GM12878 (cell line): ENCODE data around the gene SYDE2. TPM values are rescaled to one million over a fixed set of nuclear protein-coding genes. Genes with fewer than 3 reads are reported as not detected.

Experiments used
- ATAC-seq: fragments of 200-7000 bp; cut with Tn5 transposase; 3 replicates; pipeline ENCODE4 v1.9.1; 2020; ENCODE audit warnings: mild to moderate bottlenecking, moderate library complexity
- BruUV-seq: library from RNA; stranded (reverse); fragments of 400-500 nt; replicated peaks from 2 replicates; lab custom pipeline; 2021; lab: Mats Ljungman, UMichigan
- CTCF ChIA-PET: fragments of 300-600 bp; sonication (Branson Sonifier 250); formaldehyde crosslinking; extraction: SDS; loops from one replicate; lab custom pipeline; 2021; ENCODE audit warnings: inconsistent platforms; lab: Yijun Ruan, JAX
- POLR2A ChIA-PET: fragments of 350-600 bp; formaldehyde crosslinking; extraction: SDS; loops from one replicate; lab custom pipeline; 2021; ENCODE audit warnings: inconsistent platforms; lab: Charles Lee
- RAD21 ChIA-PET: fragments of 300-600 bp; sonication (Branson Sonifier 250); formaldehyde crosslinking; loops from one replicate; lab custom pipeline; 2023; ENCODE audit warnings: antibody characterized with exemption; ENCODE audit not compliant: unreplicated experiment; lab: Charles Lee
- SMC1A ChIA-PET: fragments of 300-600 bp; sonication (Branson Sonifier 250); formaldehyde crosslinking; loops from one replicate; lab custom pipeline; 2023; ENCODE audit not compliant: unreplicated experiment, uncharacterized antibody; lab: Charles Lee
- DNase-seq: peaks from one replicate; pipeline ENCODE4 v3.0.0-alpha.2; 2011; ENCODE audit warnings: low read depth, low spot score
- FAIRE-seq: peaks from 3 replicates; lab custom pipeline; 2011; peaks lifted over from hg19 to GRCh38; lab: Jason Lieb, UNC
- H2AFZ ChIP-seq: 2 replicates; pipeline ENCODE4 v1.6.0; 2011; ENCODE audit warnings: low read depth, low read length, control low read depth; ENCODE audit not compliant: control insufficient read depth
- H3K27ac ChIP-seq: 2 replicates; pipeline ENCODE4 v1.5.1; 2011; ENCODE audit warnings: control low read depth; ENCODE audit not compliant: control insufficient read depth, insufficient read depth
- H3K27me3 ChIP-seq, 2 experiments: replicated peaks in 1 of 2; 2 replicates each; pipeline versions ENCODE4 v1.6.0 to v1.6.1; 2011; ENCODE audit warnings: low read length in 1 of 2; ENCODE audit not compliant: control insufficient read depth in 2 of 2, insufficient read depth in 2 of 2
- H3K36me3 ChIP-seq, 2 experiments: 2 replicates each; pipeline ENCODE4 v1.5.1; 2011; ENCODE audit warnings: low read length in 1 of 2; ENCODE audit not compliant: control insufficient read depth in 2 of 2, insufficient read depth in 2 of 2
- H3K4me1 ChIP-seq: 2 replicates; pipeline ENCODE4 v1.6.1; 2011; ENCODE audit warnings: mild to moderate bottlenecking, low read length, moderate library complexity, mixed read lengths; ENCODE audit not compliant: control insufficient read depth, insufficient read depth
- H3K4me2 ChIP-seq: 2 replicates; pipeline ENCODE4 v1.6.0; 2011; ENCODE audit warnings: control low read depth; ENCODE audit not compliant: control insufficient read depth, insufficient read depth
- H3K4me3 ChIP-seq: fragments of 200-600 bp; sonication (generic); 2 replicates; pipeline ENCODE4 v1.5.1; 2016
- H3K79me2 ChIP-seq: 2 replicates; pipeline ENCODE4 v1.6.0; 2011; ENCODE audit warnings: low read length; ENCODE audit not compliant: control insufficient read depth, insufficient read depth
- H3K9ac ChIP-seq: 2 replicates; pipeline ENCODE4 v1.8.0; 2011; ENCODE audit warnings: low read length, control low read depth, mixed read lengths; ENCODE audit not compliant: control insufficient read depth, insufficient read depth
- H3K9me3 ChIP-seq: replicated peaks from 3 replicates; pipeline ENCODE4 v1.5.1; 2011; ENCODE audit warnings: mild to moderate bottlenecking, low read length; ENCODE audit not compliant: control insufficient read depth, insufficient read depth
- H4K20me1 ChIP-seq: 2 replicates; pipeline ENCODE4 v1.6.0; 2011; ENCODE audit not compliant: control insufficient read depth, insufficient read depth
- ATF7 ChIP-seq: fragments of 450-650 bp; IDR thresholded peaks from 2 replicates; pipeline ENCODE4 v1.6.1; 2016; ENCODE audit warnings: low read depth, mild to moderate bottlenecking
- CBFB ChIP-seq: IDR thresholded peaks from 2 replicates; pipeline ENCODE4 v1.6.1; 2016; ENCODE audit warnings: antibody characterized with exemption, low read depth
- JUNB ChIP-seq: IDR thresholded peaks from 2 replicates; pipeline ENCODE4 v1.6.1; 2016; ENCODE audit warnings: antibody characterized with exemption, mild to moderate bottlenecking
- MTA3 ChIP-seq: IDR thresholded peaks from 2 replicates; pipeline ENCODE4 v1.6.1; 2012; ENCODE audit warnings: low read length, inconsistent platforms, borderline replicate concordance
- NFIC ChIP-seq: IDR thresholded peaks from 2 replicates; pipeline ENCODE4 v1.6.1; 2012; ENCODE audit warnings: low read depth, mild to moderate bottlenecking, inconsistent platforms, low read length, moderate library complexity
- NFXL1 ChIP-seq: fragments of 450-650 bp; IDR thresholded peaks from 2 replicates; pipeline ENCODE4 v1.6.1; 2017; ENCODE audit warnings: antibody characterized with exemption, mild to moderate bottlenecking, borderline replicate concordance
- POU2F2 ChIP-seq: IDR thresholded peaks from 3 replicates; pipeline ENCODE4 v1.6.1; 2011; ENCODE audit warnings: low read depth, mild to moderate bottlenecking, low read length, borderline replicate concordance
- RAD51 ChIP-seq: fragments of 450-650 bp; IDR thresholded peaks from 2 replicates; pipeline ENCODE4 v1.6.1; 2016; ENCODE audit warnings: moderate library complexity, mild to moderate bottlenecking, inconsistent platforms
- TARDBP ChIP-seq: IDR thresholded peaks from 2 replicates; pipeline ENCODE4 v1.6.1; 2016; ENCODE audit warnings: borderline replicate concordance
- ZNF217 ChIP-seq: fragments of 450-650 bp; IDR thresholded peaks from 2 replicates; pipeline ENCODE4 v1.6.1; 2017; ENCODE audit warnings: antibody characterized with exemption, mild to moderate bottlenecking
- ZNF384 ChIP-seq: IDR thresholded peaks from 2 replicates; pipeline ENCODE4 v1.6.1; 2012; ENCODE audit warnings: low read depth, mild to moderate bottlenecking, low read length, improper control_type of control experiment, borderline replicate concordance
- ZSCAN29 ChIP-seq: fragments of 450-650 bp; IDR thresholded peaks from 2 replicates; pipeline ENCODE4 v1.6.1; 2017; ENCODE audit warnings: mild to moderate bottlenecking, moderate library complexity
- WGBS: methylation state at CpG from one replicate; pipeline ENCODE4 v1.1.6; 2016; ENCODE audit warnings: low lambda C conversion rate; ENCODE audit not compliant: insufficient replicate concordance, insufficient coverage; ENCODE audit errors: missing lambda C conversion rate; 5-methylcytosine and 5-hydroxymethylcytosine counted together
- in situ Hi-C: fragments of 300-500 bp; cut with MboI; formaldehyde crosslinking; loops from 9 replicates; pipeline ENCODE4 v1.14.3; 2018; ENCODE audit warnings: mixed read lengths
- intact Hi-C: fragments of 100-400 bp; cut with micrococcal nuclease; formaldehyde crosslinking; loops from one replicate; pipeline ENCODE4 v1.14.2; 2022; ENCODE audit not compliant: unreplicated experiment
- polyA plus RNA-seq, 11 experiments: library from polyadenylated mRNA; depleted of rRNA in 4 of 11; unstranded in 6 of 11; stranded (reverse) in 5 of 11; fragments of >200 nt; fragmentation: Nextera tagmentation in 4 of 11; fragmentation: Illumina TruSeq in 1 of 11; extraction: Ambion mirVana in 4 of 11; extraction: Trizol in 1 of 11; gene quantifications; 1 replicate in 1 of 11; 2 replicates in 10 of 11; pipeline versions ENCODE4 v1.2.1 to v1.2.3, GENCODE V29; 2011 to 2016; ENCODE audit warnings: inconsistent platforms in 2 of 11, missing spikeins in 2 of 11, low read depth in 1 of 11
- total RNA-seq, 4 experiments: library from RNA; depleted of rRNA in 3 of 4; stranded (reverse); fragments of >200 nt in 3 of 4; fragmentation: Illumina TruSeq in 1 of 4; extraction: Trizol in 1 of 4; gene quantifications; 2 replicates each; pipeline versions ENCODE4 v1.2.1 to v1.2.3, GENCODE V29; 2013 to 2021
- TF ChIP-seq, protein P1 (sequence below): fragments of 450-650 bp; formaldehyde crosslinking; IDR thresholded peaks from 2 replicates; pipeline ENCODE4 v1.4.0; 2022; ENCODE audit warnings: mild to moderate bottlenecking, moderate library complexity
- TF ChIP-seq, protein P2 (sequence below): IDR thresholded peaks from 2 replicates; pipeline ENCODE4 v1.6.1; 2011; ENCODE audit warnings: low read depth, mild to moderate bottlenecking, low read length, moderate library complexity, borderline replicate concordance; ENCODE audit errors: extremely low read depth
- TF ChIP-seq, protein P3 (sequence below): IDR thresholded peaks from 2 replicates; pipeline ENCODE4 v1.6.1; 2012; ENCODE audit warnings: mild to moderate bottlenecking, low read depth, low read length

The SYDE2 gene
- total and polyA plus RNA-seq, 10 of the 15 experiments (the other 5 are each of a cell fraction or from before 2014, with no cell fraction given) = 0.37 to 4.1 (median 1.8) TPM; not detected in 1

DNA sequence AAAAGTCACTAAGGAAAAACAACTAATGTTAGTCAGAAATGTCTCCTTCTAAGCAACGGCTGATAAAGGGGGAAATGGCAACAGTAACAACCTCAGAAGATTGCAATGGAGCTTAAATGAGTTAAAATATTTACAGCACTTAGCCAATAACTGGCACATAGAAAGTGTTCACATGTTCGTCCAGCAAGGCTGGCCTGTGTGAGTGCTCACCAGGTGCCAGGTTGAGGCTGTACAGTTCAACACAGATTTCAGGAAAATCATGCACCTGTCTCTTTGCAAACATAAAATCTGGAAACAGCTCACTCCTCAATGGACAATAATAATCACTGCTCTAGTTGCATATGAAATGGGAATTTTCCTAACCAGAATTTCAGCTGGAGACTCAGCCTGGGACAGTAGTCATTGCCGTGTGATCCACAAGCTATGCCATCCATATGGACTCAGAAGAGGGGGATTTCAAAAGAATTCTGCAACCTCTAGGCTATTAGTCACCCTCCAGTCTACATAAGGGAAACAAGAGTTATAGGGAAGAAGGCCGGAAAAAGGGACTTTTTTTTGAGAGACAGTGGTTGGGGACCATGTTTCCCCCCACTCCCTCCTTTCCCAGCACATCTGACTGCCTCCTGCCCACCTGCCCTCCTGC, 68.6 kb downstream of the SYDE2 start:
- RAD21 ChIA-PET = no interaction called here
- ATAC-seq (no peak), FAIRE-seq (no peak), DNase-seq (no peak)
- CTCF ChIA-PET = no interaction called here
- Histone ChIP-seq H3K27me3 (no peaks in the 10 kb centered on the region; a peak in 1 of 4 replicates), H3K79me2 (no peaks in the 10 kb centered on the region), H3K9ac (no peak overlapping the region), H3K9me3 (no peaks in the 10 kb centered on the region), H3K4me1 (no peaks in the 10 kb centered on the region), H2AFZ (no peak overlapping the region), H3K27ac (no peak overlapping the region), H3K4me2 (no peak overlapping the region), H3K4me3 (no peak overlapping the region), H4K20me1 (no peaks in the 10 kb centered on the region), H3K36me3 (no peaks in the 10 kb centered on the region)
- in situ Hi-C loops (no loop called here), intact Hi-C loops (no loop called here)
- POLR2A ChIA-PET = no interaction called here
- no peak for TF ChIP-seq ZNF217
- no peak for TF ChIP-seq MTA3
- TF ChIP-seq, protein P1, sequence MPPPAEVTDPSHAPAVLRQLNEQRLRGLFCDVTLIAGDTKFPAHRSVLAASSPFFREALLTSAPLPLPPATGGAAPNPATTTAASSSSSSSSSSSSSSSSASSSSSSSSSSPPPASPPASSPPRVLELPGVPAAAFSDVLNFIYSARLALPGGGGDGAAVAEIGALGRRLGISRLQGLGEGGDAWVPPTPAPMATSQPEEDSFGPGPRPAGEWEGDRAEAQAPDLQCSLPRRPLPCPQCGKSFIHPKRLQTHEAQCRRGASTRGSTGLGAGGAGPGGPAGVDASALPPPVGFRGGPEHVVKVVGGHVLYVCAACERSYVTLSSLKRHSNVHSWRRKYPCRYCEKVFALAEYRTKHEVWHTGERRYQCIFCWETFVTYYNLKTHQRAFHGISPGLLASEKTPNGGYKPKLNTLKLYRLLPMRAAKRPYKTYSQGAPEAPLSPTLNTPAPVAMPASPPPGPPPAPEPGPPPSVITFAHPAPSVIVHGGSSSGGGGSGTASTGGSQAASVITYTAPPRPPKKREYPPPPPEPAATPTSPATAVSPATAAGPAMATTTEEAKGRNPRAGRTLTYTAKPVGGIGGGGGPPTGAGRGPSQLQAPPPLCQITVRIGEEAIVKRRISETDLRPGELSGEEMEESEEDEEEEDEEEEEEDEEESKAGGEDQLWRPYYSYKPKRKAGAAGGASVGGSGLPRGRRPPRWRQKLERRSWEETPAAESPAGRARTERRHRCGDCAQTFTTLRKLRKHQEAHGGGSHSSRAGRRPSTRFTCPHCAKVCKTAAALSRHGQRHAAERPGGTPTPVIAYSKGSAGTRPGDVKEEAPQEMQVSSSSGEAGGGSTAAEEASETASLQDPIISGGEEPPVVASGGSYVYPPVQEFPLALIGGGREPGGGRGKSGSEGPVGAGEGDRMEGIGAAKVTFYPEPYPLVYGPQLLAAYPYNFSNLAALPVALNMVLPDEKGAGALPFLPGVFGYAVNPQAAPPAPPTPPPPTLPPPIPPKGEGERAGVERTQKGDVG (CRISPR knock-in tag) = no peak
- no peak for TF ChIP-seq ATF7
- TF ChIP-seq NFIC = no peak
- no peak for TF ChIP-seq POU2F2
- TF ChIP-seq, protein P2, sequence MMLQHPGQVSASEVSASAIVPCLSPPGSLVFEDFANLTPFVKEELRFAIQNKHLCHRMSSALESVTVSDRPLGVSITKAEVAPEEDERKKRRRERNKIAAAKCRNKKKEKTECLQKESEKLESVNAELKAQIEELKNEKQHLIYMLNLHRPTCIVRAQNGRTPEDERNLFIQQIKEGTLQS = no peak
- TF ChIP-seq CBFB = no peak
- TF ChIP-seq JUNB = no peak
- no peak for TF ChIP-seq TARDBP
- TF ChIP-seq RAD51 = no peak
- TF ChIP-seq, protein P3, sequence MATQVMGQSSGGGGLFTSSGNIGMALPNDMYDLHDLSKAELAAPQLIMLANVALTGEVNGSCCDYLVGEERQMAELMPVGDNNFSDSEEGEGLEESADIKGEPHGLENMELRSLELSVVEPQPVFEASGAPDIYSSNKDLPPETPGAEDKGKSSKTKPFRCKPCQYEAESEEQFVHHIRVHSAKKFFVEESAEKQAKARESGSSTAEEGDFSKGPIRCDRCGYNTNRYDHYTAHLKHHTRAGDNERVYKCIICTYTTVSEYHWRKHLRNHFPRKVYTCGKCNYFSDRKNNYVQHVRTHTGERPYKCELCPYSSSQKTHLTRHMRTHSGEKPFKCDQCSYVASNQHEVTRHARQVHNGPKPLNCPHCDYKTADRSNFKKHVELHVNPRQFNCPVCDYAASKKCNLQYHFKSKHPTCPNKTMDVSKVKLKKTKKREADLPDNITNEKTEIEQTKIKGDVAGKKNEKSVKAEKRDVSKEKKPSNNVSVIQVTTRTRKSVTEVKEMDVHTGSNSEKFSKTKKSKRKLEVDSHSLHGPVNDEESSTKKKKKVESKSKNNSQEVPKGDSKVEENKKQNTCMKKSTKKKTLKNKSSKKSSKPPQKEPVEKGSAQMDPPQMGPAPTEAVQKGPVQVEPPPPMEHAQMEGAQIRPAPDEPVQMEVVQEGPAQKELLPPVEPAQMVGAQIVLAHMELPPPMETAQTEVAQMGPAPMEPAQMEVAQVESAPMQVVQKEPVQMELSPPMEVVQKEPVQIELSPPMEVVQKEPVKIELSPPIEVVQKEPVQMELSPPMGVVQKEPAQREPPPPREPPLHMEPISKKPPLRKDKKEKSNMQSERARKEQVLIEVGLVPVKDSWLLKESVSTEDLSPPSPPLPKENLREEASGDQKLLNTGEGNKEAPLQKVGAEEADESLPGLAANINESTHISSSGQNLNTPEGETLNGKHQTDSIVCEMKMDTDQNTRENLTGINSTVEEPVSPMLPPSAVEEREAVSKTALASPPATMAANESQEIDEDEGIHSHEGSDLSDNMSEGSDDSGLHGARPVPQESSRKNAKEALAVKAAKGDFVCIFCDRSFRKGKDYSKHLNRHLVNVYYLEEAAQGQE = no peak
- no peak for TF ChIP-seq NFXL1
- TF ChIP-seq ZNF384 = no peak
- TF ChIP-seq ZSCAN29 = no peak
- 17% methylated on average over 4 of the region's 4 CpGs for WGBS
- BruUV-seq = no TSS peak
- SMC1A ChIA-PET = no interaction called here
